Stimulated activated CD4-positive, alpha-beta T cell treated with anti-CD3 and anti-CD28 coated beads, Interleukin-4, amount 100 ng/mL, for 48 hours (primary cell): ENCODE data around the gene EFHB.
"Not testable (repeated sequence)": the region's sequence is repeated elsewhere in the genome, so short reads cannot be mapped to it uniquely, and the experiment has no call there.

ENCODE experiments used
- DNase-seq, 2 donors: peaks; one replicate each; pipeline ENCODE4 v3.0.0-alpha.2; 2020; ENCODE audit warnings: low read depth in 2 of 2

Gene EFHB

DNA sequence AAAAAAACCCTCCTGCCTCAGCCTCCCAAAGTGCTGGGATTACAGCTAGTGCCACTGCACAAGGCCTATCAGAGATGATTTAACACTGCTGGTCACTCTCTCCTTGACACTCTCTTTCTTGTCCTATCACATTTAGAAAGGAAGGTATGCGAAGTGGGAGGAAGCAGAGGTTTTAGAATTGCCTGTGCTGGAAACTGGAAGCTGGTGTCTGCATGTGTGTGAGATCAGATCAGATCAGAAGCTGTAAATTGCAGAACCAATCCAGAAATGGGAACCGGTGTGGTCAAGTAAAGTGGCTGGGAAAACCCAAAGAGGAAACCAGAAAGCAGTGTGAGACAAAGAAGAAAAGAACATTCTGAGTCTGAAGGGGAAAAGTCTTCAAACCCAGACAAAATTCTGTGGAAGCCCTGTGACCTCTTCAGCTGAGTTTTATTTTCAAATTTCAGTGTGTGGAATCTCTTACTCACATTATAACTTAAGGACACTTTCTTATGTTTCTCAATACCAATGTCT lies 2.8 kb downstream of the EFHB start:
- peak in 1 of 2 donors; percentile 46 for DNase-seq

DNA sequence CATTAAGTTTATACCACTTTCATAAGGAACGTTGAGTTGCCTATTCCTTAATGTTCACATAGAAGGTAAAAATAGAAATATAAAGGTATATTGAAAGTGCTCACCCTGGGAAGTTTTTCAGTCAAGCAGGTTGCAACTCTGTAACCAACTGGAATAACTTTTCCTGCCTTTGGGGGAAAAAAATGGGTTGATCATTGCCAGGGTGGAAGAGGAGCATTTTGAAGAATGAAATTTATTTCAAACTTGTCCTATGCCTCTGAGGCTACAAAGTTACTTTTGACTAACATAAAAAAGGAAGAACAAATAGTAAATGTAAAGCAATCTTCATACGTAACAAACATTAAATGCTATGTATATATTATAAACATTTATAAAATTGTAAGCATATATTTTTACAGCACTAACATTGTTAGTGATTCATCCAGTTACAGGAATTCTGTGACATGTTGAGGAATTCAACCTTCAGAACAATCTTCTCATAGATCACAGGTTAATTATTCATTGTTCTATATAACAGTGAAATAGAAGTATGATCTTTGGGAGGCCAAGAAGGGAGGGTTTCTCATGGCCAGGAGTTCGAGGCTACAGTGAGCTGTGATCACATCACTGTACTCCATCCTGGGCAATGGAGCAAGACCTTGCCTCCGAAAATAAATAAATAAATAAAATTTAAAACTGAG lies 13.5 kb downstream of the EFHB start:
- no peak for DNase-seq

DNA sequence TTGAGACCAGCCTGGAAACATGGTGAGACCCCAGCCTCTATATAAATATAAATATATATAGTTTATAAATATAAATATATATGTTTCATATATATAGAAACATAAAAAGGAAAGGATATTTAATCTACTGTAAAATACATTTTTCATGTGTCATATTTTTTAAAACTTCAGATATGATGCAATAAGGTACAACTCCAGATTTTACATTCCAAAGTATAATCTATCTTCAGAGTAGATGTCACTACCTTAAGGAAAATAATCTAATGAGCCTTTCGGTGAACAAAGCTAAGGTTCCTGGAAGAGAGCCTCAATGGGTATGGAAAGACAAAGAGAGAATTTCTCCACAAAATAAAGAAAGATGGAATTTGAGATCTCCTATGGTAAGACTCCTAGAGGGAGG lies 16.9 kb downstream of the EFHB start:
- DNase-seq: no peak

DNA sequence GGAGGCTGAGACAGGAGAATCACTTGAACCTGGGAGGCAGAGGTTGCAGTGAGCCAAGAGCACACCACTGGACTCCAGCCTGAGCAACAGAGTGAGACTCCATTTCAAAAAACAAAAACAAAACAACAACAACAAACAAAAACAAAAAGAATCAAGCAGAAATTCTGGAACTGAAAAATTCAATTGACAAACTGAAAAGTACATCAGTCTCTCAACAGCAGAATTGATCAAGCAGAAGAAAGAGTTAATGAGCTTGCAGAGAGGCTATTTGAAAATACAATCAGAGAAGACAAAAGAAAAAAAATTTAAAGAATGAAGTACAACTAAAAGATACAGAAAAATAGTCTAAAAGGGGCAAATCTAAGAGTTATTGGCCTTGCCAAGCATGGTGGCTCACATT lies 22.6 kb downstream of the EFHB start:
- DNase-seq: no peak

DNA sequence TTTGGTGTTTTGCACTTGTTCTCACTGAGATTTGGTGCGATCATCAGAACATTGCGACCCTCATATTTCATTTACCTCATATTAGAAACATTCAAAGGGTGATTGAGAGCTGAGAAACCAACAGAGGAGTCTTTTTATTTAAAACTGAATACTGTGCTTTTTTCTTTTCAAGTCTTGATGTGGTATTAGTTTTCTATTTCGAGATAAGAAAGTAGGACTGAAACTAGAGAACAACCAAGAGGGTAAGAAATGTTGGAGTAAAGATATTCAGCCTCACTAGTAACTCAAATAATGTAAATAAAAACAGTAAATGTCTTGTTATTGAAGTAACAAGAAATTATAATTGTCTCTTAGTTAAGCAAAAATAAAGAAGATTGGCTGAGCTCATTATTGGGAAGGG lies 26.5 kb downstream of the EFHB start:
- DNase-seq: no peak

DNA sequence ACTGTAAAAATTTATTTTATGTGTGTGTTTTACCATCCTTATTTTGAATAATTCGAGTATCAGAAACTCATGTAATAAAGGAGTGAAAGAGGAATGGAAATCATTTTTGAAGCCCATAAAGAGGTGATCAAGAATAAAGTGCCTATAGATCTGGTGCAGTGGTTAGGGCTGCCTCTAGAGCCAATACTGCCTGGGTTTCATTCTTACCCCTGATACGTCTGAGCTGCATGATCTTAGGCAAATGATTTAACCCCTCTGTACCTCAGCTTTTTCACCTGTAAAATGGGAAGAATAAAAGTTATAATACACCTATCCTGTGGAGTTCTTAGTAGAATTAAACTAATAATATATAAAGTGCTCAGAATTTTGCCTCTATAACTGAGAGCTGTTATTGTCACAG lies 30.4 kb downstream of the EFHB start:
- DNase-seq: no peak

DNA sequence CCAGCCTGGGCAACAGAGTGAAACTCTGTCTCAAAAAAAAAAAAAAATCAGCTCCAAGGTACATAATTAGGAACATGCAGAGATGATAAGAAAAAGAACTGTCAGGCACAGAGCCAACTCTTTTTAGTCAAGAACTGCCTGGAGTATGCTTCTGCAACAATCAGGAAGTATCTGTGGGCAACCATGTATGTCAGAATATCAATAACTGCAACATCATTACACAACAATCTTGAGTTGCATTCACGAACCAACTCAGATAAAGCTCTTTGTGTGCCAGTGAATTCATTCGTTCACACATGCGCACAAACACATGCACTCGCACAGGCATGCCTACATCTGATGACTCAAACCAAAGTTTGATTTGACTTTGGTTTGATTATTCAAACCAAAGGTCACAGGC lies 32.1 kb downstream of the EFHB start:
- no peak for DNase-seq

DNA sequence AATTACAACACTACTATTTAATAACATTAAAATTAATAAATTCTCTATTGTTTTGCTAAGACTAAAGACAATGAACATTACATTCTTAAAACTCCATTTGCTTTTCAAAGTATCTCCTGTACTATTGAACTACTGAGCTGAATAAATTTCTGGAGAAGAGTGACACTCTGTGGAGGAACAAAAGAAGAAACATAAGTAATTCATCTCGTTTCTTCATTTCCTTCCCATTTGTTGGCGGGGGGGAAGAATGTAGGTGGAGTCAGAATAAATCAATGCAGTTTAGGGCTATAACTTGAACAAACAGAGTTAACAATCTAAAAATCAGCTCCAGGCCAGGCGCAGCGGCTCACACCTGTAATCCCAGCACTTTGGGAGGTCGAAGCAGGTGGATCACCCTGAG lies 32.7 kb downstream of the EFHB start:
- no peak for DNase-seq

DNA sequence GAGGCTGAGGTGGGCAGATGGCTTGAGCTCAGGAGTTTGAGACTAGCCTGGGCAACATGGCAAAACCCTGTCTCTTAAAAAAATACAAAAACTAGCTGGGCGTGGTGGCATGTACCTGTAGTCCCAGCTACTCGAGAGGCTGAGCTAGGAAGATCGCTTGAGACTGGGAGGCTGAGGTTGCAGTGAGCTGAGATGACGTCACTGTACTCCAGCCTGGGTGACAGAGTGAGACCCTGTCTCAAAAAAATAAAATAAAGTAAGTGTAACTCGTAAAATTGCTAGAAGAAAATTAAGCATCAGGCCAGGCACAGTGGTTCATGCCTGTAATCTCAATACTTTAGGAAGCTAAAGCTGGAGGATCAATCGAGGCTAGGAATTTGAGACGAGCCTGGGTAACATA lies 34.2 kb downstream of the EFHB start:
- not testable (repeated sequence) for DNase-seq

DNA sequence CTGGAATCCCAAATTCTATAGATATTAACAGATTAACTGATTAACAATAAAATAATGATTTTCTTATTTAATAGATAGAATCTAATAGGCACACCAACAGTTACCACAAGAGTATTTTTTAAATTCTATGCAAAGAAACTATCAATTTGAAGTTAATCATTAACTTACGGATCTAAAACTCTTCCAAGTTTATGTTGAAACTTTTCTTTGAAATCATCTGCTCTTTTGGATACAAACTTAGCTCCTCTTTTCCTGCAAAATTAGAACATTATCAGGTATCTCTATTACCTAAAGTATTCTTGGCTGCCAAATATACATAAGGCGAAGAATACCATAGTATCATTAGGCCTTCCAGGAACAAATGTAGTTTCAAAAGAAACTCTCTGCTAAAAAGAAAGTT lies 34.8 kb downstream of the EFHB start:
- DNase-seq: no peak

DNA sequence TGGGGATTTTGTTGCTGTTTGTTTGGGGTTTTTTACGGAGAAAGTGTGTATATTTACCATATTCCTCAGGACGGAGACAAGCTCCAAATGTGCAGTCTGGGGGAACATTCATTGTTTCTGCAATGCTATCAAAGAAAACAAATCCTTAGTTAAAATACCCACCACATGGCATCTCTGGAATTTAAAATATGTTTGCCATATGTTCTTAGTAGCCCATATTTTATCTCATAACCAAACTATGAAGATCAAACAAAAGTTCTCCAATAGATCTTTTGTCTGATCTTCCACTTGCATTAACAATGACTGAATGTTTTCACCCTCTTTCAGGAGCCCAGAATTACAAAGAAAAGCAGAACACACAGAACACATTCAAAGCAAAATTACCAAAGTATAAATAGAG lies 35.3 kb downstream of the EFHB start:
- DNase-seq: no peak

DNA sequence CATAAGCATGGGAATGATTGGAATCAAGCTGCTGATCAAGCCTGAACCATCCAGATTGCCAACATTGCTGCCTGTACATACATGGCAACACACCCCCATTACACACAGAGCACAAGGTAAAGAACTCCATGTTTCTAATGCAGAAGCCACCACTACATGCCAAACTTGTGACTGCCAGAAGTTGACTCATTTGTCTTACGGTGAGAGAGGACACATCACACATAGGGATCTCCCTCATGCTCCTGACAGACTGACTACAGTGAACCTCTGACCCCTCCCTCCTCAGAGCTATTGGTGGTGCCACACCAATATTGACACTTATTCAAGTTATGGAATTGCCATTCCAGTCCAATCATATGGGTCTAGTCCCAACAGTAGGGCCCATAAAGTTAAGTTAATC lies 42.3 kb downstream of the EFHB start:
- no peak for DNase-seq

DNA sequence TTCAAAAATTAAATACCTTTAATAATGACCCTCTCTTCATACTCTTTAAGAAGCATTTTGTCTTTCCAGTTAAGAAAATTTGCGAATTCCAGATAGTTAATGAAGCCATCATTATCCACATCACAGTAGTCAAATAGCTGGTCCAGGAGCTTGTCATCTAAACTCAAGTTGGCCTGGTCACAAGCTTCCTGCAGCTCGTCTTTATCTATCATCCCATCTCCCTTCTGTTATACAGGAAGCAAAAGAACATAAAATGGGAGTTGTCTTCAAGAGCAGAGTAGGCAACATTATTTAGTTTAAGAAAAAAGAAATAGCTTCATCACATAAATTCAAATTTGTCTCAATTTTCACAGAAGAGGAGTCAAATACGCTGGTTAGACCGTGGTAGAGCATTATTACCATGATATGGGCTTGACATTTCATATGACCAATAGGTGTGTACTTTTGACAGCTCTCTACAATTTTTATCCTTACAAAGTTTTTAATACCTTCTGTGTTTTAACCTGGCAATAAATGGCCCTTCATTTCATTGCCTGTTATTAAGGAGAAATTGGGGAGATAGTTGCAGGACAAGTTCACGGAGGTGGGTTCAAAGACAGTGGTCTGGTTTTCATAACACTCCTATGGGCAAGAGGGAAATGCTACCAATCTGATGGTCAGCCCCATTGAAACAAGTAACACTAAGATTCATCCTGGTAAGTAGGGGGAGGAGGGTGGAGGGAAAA lies 45.4 kb downstream of the EFHB start:
- DNase-seq: no peak

DNA sequence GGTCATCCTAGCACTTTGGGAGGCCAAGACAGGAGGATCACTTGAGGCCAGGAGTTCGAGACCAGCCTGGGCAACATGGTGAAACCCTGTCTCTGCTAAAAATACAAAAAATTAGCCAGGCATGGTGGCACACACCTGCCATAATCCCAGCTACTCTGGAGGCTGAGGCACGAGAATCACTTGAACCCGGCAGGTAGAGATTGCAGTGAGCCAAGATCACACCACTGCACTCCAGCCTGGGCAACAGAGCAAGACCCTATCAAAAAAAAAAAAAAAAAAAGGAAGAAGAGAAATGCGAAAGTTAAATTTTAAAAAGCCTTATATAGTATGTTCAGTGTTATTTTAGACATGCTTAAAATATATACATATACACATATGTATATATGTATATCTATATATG lies 46.9 kb downstream of the EFHB start:
- DNase-seq: not testable (repeated sequence)

DNA sequence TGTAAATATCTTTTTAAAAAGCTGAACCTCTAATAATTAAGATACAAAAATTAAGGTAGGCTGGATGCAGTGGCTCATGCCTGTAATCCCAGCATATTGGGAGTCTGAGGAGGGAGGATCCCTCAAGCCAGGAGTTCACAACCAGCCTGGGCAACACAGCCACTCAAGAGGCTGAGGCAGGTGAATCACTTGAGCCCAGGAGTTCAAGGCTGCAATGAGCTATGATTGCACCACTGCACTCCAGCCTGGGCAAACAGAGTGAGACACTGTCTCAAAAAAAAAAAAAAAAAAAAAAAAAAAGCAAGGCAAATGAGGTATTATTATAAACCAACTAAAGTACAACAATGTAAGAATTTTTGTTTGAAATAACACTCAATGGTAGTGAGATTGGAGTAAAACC lies 47.6 kb downstream of the EFHB start:
- no peak for DNase-seq

DNA sequence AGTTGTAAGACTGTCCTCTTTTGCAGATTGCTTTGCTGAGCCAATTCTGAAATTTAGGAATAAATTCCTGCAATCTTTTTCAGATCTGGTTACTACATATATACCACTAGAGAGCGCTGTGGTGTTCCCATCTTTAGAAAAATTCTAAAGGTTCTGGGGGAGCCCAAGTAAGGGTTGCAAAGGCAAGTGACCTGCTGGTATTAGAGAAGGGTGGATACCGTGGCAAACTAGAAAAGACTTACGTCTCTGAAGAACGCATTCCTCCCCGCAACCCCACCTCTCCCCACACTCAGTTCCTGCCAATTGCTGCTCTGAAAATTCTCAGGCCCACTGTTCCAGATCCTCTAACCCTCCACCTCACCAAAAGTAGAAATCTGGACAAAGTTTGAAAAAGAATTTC lies 48.5 kb downstream of the EFHB start:
- no peak for DNase-seq

DNA sequence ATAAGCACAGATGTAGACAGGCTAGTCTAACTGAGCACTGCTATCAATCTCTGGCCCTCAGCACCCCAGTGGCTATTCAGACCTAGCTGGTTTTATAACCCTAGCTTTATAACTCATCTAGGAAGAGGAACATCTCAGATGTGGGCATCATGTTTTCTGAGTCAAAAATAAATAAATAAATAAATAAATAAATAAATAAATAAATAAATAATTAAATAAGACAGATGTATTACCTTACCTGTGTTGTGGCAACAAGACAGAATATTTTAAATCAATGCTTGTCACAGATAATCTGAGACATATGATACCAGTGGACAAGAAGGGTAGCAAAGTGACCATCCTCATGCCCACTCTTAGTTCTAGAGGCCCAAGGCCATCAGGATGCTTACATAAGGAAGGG lies 52.2 kb downstream of the EFHB start:
- no peak for DNase-seq

DNA sequence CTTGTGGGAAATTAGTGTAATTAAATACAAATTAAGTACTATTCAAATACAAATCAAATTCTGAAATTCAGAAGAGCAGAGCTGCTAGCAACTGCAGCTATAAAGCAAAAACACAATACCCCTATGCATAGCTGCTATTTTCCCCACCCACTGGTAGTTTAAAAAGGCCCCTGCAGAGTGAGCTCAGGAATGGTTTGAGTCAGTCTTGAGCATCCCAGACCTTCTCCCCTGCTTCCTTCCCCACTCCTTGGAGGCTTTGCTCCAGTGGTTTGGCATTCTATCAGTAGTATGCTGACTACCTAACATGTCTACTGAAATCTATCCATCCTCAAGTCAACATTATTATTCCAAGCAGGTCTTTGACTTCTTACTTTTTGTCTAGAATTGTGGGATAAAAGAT lies 53.0 kb downstream of the EFHB start:
- DNase-seq: no peak

DNA sequence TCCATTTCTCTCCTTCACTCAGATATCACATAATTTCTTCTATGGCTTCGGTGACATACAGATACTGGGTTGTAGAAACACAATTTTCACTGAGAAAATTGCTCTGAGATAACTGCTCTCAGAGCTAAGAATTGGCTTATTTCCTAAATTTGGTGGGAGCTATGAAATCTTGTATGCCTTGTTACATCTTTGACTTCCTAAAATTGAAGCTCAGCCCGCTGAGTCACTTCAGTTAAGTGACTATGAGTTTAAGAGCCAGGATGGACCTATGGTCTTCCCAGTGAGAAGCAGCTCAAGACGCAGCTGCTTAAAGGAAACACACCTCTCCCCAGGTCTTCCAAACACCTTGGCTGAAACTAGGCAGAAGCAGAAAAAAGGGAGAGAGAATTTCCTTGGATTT lies 56.4 kb downstream of the EFHB start:
- DNase-seq: no peak

DNA sequence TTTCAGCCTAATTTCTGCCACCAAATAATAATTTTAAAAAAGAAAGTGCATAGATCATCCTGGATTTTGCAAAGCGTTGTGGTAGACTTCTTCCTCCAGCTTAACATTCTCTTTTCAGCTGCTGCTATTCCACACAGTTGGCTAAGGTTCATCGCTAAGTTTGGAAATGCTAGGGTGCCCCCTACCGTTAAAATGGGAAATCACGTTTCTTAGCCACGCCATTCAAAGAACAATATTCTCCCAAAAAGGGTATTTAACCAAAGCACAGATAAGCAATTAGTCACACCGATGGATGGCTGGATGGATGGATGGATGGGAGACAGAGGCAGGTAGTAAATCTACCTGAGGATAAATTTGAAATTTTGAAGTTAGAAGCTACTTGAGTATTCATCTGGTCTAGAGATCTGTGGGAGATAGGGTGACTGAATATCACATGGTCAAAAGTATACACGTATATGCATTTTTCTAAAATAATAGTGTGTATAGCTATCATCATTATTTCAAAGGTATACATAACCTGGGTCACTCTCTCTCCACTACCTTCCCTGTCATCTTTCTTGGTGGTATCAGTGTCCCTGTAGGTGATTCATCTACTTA lies 67.2 kb downstream of the EFHB start:
- peak; percentile 4 to 11 for DNase-seq

DNA sequence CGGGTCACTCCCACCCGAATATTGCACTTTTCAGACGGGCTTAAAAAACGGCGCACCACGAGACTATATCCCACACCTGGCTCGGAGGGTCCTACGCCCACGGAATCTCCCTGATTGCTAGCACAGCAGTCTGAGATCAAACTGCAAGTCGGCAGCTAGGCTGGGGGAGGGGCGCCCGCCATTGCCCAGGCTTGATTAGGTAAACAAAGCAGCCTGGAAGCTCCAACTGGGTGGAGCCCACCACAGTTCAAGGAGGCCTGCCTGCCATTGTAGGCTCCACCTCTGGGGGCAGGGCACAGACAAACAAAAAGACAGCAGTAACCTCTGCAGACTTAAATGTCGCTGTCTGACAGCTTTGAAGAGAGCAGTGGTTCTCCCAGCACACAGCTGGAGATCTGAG lies 78.7 kb downstream of the EFHB start:
- DNase-seq: not testable (repeated sequence)

DNA sequence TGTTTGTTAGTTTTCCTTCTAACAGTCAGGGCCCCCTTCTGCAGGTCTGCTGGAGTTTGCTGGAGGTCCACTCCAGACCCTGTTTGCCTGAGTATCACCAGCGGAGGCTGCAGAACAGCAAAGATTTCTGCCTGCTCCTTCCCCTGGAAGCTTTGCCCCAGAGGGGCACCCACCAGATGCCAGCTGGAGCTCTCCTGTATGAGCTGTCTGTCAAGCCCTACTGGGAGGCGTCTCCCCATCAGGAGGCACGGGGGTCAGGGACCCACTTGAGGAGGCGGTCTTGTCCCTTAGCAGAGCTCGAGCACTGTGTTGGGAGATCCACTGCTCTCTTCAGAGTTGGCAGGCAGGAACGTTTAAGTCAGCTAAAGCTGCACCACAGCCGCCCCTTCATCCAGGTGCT lies 87.4 kb downstream of the EFHB start:
- DNase-seq: not testable (repeated sequence)
